Fibroblast of the aortic adventitia (primary cell): ENCODE measurements around the gene MCUB. TPM values are rescaled to one million over a fixed set of nuclear protein-coding genes. Genes with fewer than 3 reads are reported as not detected.
A peak's percentile ranks its signal among the peaks of the same experiment; 100 is the strongest.

ENCODE experiments used
- DNase-seq: peaks from one replicate; pipeline ENCODE4 v3.0.0-alpha.2; 2010; ENCODE audit warnings: low read depth
- H3K4me3 ChIP-seq: 2 replicates; pipeline ENCODE4 v1.5.1; 2011; ENCODE audit warnings: low read depth, mild to moderate bottlenecking, control low read depth, low read length, moderate library complexity
- CTCF ChIP-seq: IDR thresholded peaks from 2 replicates; pipeline ENCODE4 v1.5.1; 2011; ENCODE audit warnings: mild to moderate bottlenecking, low read length, control low read depth, inconsistent platforms; ENCODE audit not compliant: insufficient read depth
- total RNA-seq: library from RNA; depleted of rRNA; stranded (reverse); fragments of >200 nt; gene quantifications from 2 replicates; pipeline ENCODE4 v1.2.3, GENCODE V29; 2012; ENCODE audit warnings: low replicate concordance

Gene MCUB
- total RNA-seq, 1 donor = 49.3 TPM

GRCh38 chr4:109658871-109659410 lies 98.9 kb downstream of the MCUB start:
- peak; percentile 40 for DNase-seq
- TF ChIP-seq CTCF = no peak
- H3K4me3 ChIP-seq = no peak overlapping the region

- no peak overlapping the region for H3K4me3 ChIP-seq
- DNase-seq = no peak
- no peak for TF ChIP-seq CTCF
These were observed 102.1 kb downstream of the MCUB start for GRCh38 chr4:109662116-109662515.

GRCh38 chr4:109662771-109663170 lies 102.7 kb downstream of the MCUB start:
- no peak for TF ChIP-seq CTCF
- no peak overlapping the region for H3K4me3 ChIP-seq
- DNase-seq = no peak

- DNase-seq = no peak
- no peak overlapping the region for H3K4me3 ChIP-seq
- TF ChIP-seq CTCF = no peak
These were observed 105.9 kb downstream of the MCUB start for GRCh38 chr4:109665783-109666485.

- H3K4me3 ChIP-seq = no peak overlapping the region
- no peak for DNase-seq
- TF ChIP-seq CTCF = no peak
These were observed 111.3 kb downstream of the MCUB start for GRCh38 chr4:109671350-109671749.

GRCh38 chr4:109672169-109672930 lies 112.3 kb downstream of the MCUB start:
- DNase-seq = no peak
- H3K4me3 ChIP-seq = no peak overlapping the region
- TF ChIP-seq CTCF = no peak
